Left ventricle myocardium inferior (tissue), 1 donor: ENCODE measurements around the gene HBG1. TPM values are rescaled to one million over a fixed set of nuclear protein-coding genes. Genes with fewer than 3 reads are reported as not detected.

Source experiments
- DNase-seq: peaks from one replicate; pipeline ENCODE4 v3.0.0-alpha.2; 2020
- H3K27ac ChIP-seq: fragments of 200-600 bp; replicated peaks from 2 replicates; pipeline ENCODE4 v1.8.0; 2021
- H3K27me3 ChIP-seq: fragments of 200-600 bp; 2 replicates; pipeline ENCODE4 v1.8.0; 2021; ENCODE audit warnings: low read depth
- H3K36me3 ChIP-seq: fragments of 200-600 bp; 2 replicates; pipeline ENCODE4 v1.8.0; 2021
- H3K4me1 ChIP-seq: fragments of 200-600 bp; 2 replicates; pipeline ENCODE4 v1.8.0; 2021
- H3K4me3 ChIP-seq: fragments of 200-600 bp; 2 replicates; pipeline ENCODE4 v1.8.0; 2021; ENCODE audit warnings: mild to moderate bottlenecking, moderate library complexity
- H3K9me3 ChIP-seq: fragments of 200-600 bp; replicated peaks from 2 replicates; pipeline ENCODE4 v1.8.0; 2021
- CTCF ChIP-seq: fragments of 200-600 bp; IDR thresholded peaks from 2 replicates; pipeline ENCODE4 v1.8.0; 2021; ENCODE audit warnings: antibody characterized with exemption, mild to moderate bottlenecking, borderline replicate concordance
- intact Hi-C: fragments of 100-400 bp; cut with micrococcal nuclease; formaldehyde crosslinking; loops from one replicate; pipeline ENCODE4 v1.11.0; 2022
- total RNA-seq: library from RNA; stranded (reverse); fragmentation: NEBNext Ultra II Directional; extraction: Animal tissue kit (Norgen Biotek cat#: 25700); gene quantifications from one replicate; pipeline ENCODE4 v1.2.1, GENCODE V29; 2021
- donor health status: DM: no; HTN: yes; CAD: no; lungs with severe emphysema.

HBG1 gene
- total RNA-seq, 1 donor from 2014 or later: not detected

DNA sequence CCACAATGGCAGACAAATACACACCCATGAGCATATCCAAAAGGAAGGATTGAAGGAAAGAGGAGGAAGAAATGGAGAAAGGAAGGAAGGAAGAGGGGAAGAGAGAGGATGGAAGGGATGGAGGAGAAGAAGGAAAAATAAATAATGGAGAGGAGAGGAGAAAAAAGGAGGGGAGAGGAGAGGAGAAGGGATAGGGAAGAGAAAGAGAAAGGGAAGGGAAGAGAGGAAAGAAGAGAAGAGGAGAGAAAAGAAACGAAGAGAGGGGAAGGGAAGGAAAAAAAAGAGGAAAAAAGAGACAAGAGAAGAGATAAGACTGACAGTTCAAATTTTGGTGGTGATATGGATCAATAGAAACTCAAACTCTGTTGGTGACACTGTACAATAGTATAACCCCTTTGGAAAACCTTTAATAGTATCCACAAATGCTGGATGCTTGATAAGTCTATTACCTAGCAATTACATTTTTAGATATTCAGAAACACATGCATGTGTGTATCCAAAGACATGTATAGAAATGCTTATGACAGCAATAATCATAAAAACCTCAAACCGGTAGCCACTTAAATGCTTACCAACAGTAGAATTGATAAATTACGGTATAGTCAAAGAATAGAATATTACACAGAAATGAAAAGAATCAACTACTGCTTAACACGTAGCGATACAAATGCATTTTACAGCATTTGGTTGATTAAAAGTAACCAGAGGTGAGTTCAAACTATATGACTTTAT lies 14.1 kb downstream of the HBG1 start:
- intact Hi-C loops: no loop called here
- Histone ChIP-seq H3K27ac (no peak overlapping the region), H3K9me3 (no peaks in the 10 kb centered on the region), H3K4me1 (no peaks in the 10 kb centered on the region), H3K36me3 (no peaks in the 10 kb centered on the region), H3K27me3 (peaks cover 8% of the 10 kb centered on the region), H3K4me3 (no peak overlapping the region)
- no peak for DNase-seq
- TF ChIP-seq CTCF: no peak

DNA sequence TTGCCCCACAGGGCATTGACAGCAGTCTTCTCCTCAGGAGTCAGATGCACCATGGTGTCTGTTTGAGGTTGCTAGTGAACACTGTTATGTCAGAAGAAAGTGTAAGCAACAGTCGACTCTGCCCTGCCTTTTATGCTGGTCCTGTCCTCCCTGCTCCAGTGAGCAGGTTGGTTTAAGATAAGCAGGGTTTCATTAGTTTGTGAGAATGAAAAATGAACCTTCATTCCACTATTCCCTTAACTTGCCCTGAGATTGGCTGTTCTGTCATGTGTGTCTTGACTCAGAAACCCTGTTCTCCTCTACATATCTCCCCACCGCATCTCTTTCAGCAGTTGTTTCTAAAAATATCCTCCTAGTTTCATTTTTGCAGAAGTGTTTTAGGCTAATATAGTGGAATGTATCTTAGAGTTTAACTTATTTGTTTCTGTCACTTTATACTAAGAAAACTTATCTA lies 15.2 kb downstream of the HBG1 start, which contains the start of gene HBD:
Gene HBD (minus strand): TSS at position 103 of the 454 bp plus-strand sequence. CDS start 50 bp downstream, at position 53.
- peaks cover 5% of the 10 kb centered on the region for H3K27me3 ChIP-seq
- H3K27ac ChIP-seq: no peak within 1 kb of the TSS
- TF ChIP-seq CTCF: no peak
- H3K9me3 ChIP-seq: no peaks in the 10 kb centered on the region
- H3K4me3 ChIP-seq: no peak within 1 kb of the TSS
- H3K4me1 ChIP-seq: no peaks in the 10 kb centered on the region
- DNase-seq: no peak
- H3K36me3 ChIP-seq: no peaks in the 10 kb centered on the region
- intact Hi-C loops: no loop called here

GRCh38 chr11:5233307-5233706 lies 16.4 kb downstream of the HBG1 start:
- Histone ChIP-seq H3K27ac (no peak overlapping the region), H3K36me3 (no peaks in the 10 kb centered on the region), H3K27me3 (peaks cover 2% of the 10 kb centered on the region), H3K4me3 (no peak overlapping the region), H3K9me3 (no peaks in the 10 kb centered on the region), H3K4me1 (no peaks in the 10 kb centered on the region)
- intact Hi-C loops: no loop called here
- TF ChIP-seq CTCF: no peak
- DNase-seq: no peak

- DNase-seq: no peak
Measured at GRCh38 chr11:5232821-5233220, 16.8 kb downstream of the HBG1 start.

GRCh38 chr11:5232176-5232575 lies 17.5 kb downstream of the HBG1 start:
- peaks cover 11% of the 10 kb centered on the region for H3K27me3 ChIP-seq
- H3K27ac ChIP-seq: no peak overlapping the region
- H3K4me3 ChIP-seq: no peak overlapping the region
- H3K4me1 ChIP-seq: no peaks in the 10 kb centered on the region
- intact Hi-C loops: no loop called here
- no peaks in the 10 kb centered on the region for H3K9me3 ChIP-seq
- no peaks in the 10 kb centered on the region for H3K36me3 ChIP-seq
- no peak for TF ChIP-seq CTCF
- no peak for DNase-seq

More at GRCh38 chr11:5232821-5233220, 16.8 kb downstream of the HBG1 start:
- no peak for TF ChIP-seq CTCF
- Histone ChIP-seq H3K4me3 (no peak overlapping the region), H3K4me1 (no peaks in the 10 kb centered on the region), H3K27ac (no peak overlapping the region), H3K27me3 (peaks cover 7% of the 10 kb centered on the region), H3K9me3 (no peaks in the 10 kb centered on the region), H3K36me3 (no peaks in the 10 kb centered on the region)
- intact Hi-C loops: no loop called here
